Measurements from ENCODE around the gene ZGPAT.
"Not testable (repeated sequence)": the region's sequence is repeated elsewhere in the genome, so short reads cannot be mapped to it uniquely, and the experiment has no call there.

The ZGPAT gene

GRCh38 chr20:63766695-63767426 lies 59.0 kb downstream of the ZGPAT start:
- DNase-seq (ENCODE audit: low read depth) = no peak

GRCh38 chr20:63767456-63767855 lies 59.6 kb downstream of the ZGPAT start:
- no peak for DNase-seq (ENCODE audit: low read depth)

- no peak for DNase-seq (ENCODE audit: low read depth)
Observed at GRCh38 chr20:63767886-63768285, 60.0 kb downstream of the ZGPAT start.

GRCh38 chr20:63768591-63769515 lies 61.0 kb downstream of the ZGPAT start:
- no peak for DNase-seq (ENCODE audit: low read depth)

- no peak for DNase-seq (ENCODE audit: low read depth)
Observed at GRCh38 chr20:63769891-63770474, 62.1 kb downstream of the ZGPAT start.

- DNase-seq (ENCODE audit: low read depth) = no peak
Observed at GRCh38 chr20:63771046-63771707, 63.3 kb downstream of the ZGPAT start.

GRCh38 chr20:63772781-63773518 lies 65.1 kb downstream of the ZGPAT start:
- no peak for DNase-seq (ENCODE audit: low read depth)

GRCh38 chr20:63773571-63774241 lies 65.9 kb downstream of the ZGPAT start:
- DNase-seq (ENCODE audit: low read depth) = no peak

GRCh38 chr20:63774306-63774705 lies 66.5 kb downstream of the ZGPAT start:
- no peak for DNase-seq (ENCODE audit: low read depth)

- no peak for DNase-seq (ENCODE audit: low read depth)
Observed at GRCh38 chr20:63775096-63775978, 67.5 kb downstream of the ZGPAT start.

GRCh38 chr20:63776875-63777274 lies 69.0 kb downstream of the ZGPAT start:
- not testable (repeated sequence) for DNase-seq (ENCODE audit: low read depth)

GRCh38 chr20:63777614-63778013 lies 69.8 kb downstream of the ZGPAT start:
- DNase-seq (ENCODE audit: low read depth) = no peak

GRCh38 chr20:63778034-63778752 lies 70.4 kb downstream of the ZGPAT start:
- DNase-seq (ENCODE audit: low read depth) = no peak

GRCh38 chr20:63778857-63779256 lies 71.0 kb downstream of the ZGPAT start:
- DNase-seq (ENCODE audit: low read depth) = no peak

- DNase-seq (ENCODE audit: low read depth) = no peak
Observed at GRCh38 chr20:63781181-63781580, 73.3 kb downstream of the ZGPAT start.

- no peak for DNase-seq (ENCODE audit: low read depth)
Observed at GRCh38 chr20:63782051-63782471, 74.2 kb downstream of the ZGPAT start.

- no peak for DNase-seq (ENCODE audit: low read depth)
Observed at GRCh38 chr20:63782521-63782971, 74.7 kb downstream of the ZGPAT start.

- DNase-seq (ENCODE audit: low read depth) = no peak
Observed at GRCh38 chr20:63783970-63784369, 76.1 kb downstream of the ZGPAT start.

GRCh38 chr20:63785691-63786131 lies 77.9 kb downstream of the ZGPAT start:
- no peak for DNase-seq (ENCODE audit: low read depth)

Data from stimulated activated CD8-positive, alpha-beta memory T cell treated with anti-CD3 and anti-CD28 coated beads, Interleukin-15, amount 100 ng/mL, for 1 hour (primary cell).